GM18873 (cell line): ENCODE measurements around the gene TDRD7.
"Not testable (repeated sequence)": the region's sequence is repeated elsewhere in the genome, so short reads cannot be mapped to it uniquely, and the experiment has no call there.

ENCODE experiments used
- ATAC-seq: cut with Tn5 transposase; IDR thresholded peaks from one replicate; pipeline ENCODE4 v1.9.1; 2021; ENCODE audit warnings: mild to moderate bottlenecking, moderate library complexity, moderate number of reproducible peaks; ENCODE audit not compliant: unreplicated experiment, low FRiP score

TDRD7 gene

DNA sequence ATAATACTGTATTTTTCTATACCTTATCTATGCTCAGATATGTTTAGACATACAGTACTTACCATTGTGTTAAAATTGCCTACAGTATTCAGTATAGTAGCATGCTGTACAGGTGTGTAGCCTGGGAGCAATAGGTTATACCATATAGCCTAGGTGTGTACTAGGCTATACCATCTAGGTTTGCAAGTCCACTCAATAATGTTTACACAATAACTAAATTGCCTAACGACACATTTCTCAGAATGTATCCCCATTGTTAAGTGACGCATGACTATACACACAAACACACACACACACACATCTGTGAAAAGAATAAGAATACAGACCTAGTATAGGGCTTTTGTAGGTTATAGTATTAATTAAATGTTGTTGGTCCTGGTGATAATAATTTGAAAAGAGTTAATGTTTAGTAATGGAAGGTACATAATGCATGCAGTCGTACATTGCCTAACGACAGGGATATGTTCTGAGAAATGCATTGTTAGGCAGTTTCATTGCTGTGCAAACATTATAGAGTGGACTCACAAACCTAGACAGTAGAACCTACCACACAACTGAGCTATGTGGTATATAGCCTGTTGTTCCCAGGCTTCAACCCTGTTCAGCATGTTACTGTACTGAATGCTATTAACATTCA lies 13.6 kb downstream of the TDRD7 start:
- no peak for ATAC-seq

- ATAC-seq, result no peak
Observed at GRCh38 chr9:97425973-97426336, 14.1 kb downstream of the TDRD7 start.

DNA sequence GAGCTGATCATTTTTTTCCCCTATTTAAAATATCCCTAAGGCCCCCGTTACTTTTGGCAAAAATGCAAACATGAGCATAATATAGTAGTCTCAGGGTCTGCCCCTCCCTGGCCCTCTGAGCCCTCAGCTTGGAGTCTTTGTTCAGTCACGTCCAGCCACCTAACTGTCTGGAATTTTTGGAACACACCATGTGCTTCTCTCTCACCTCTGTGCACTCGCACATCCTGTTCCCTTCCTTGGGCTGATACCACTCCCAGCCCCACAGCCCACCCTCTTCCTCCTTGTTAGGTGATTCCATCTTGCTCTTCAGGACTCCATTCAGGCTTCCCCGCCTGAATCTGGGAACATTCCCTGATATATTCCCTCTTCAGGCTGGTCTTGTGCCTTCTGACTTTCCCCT lies 16.0 kb downstream of the TDRD7 start:
- no peak for ATAC-seq

GRCh38 chr9:97430316-97431043 lies 18.6 kb downstream of the TDRD7 start:
- no peak for ATAC-seq

DNA sequence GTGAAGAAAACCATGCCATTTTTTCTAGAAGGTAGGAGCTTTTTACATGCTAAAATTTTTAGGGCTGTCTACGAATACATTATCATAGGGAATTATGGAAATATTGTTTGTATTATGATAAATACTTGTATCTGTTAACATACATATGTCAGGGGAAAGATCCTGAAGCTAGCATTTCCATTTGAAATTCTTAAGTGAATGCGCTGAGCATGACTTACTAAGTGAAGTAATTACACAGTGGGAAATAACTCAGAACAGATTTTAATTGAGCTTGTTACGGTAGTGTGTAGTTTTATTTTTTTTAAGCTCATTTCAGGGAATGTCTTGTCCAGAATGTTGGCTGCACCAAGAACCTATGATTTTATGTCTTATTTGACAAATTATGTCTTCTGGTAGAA lies 19.1 kb downstream of the TDRD7 start:
- ATAC-seq, result no peak

GRCh38 chr9:97431549-97432143 lies 19.8 kb downstream of the TDRD7 start:
- ATAC-seq, result no peak

GRCh38 chr9:97437051-97437600 lies 25.2 kb downstream of the TDRD7 start:
- no peak for ATAC-seq

DNA sequence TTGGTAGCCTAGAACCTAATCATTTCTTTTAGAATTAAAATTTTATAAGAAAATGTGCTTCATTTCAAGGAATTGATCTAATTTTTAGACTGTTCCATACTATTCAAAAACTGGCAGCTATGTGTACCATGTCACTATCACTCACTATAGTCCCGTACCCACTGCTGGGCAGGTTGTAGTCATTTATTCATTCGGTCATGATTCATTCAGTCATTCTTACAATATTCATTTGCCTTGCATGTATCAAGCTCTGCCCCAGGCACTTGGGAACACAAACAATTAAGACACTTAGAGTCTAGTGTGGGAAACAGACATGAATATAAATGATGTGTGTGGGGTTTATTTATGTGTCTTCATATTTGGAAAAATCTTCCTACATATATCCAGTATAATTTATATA lies 26.4 kb downstream of the TDRD7 start:
- ATAC-seq, result no peak

DNA sequence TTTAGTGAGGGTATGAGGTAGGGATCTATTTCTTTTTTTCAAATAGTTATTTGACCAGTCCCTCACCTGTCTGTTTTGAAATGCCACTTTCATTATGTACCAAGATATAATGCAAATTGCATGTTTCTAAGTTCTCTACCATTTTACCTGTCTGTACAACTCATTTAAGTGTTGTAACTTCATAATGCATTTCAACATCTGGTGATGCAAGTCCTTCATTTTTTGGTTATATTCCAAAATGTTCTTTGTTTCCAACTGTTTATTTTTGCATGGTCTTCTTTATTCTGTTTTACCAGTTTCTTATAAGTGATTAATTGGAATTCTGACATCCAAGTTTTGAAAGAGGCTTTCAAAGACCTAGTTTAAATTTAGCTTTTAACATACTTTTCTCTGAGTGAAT lies 26.8 kb downstream of the TDRD7 start:
- no peak for ATAC-seq

DNA sequence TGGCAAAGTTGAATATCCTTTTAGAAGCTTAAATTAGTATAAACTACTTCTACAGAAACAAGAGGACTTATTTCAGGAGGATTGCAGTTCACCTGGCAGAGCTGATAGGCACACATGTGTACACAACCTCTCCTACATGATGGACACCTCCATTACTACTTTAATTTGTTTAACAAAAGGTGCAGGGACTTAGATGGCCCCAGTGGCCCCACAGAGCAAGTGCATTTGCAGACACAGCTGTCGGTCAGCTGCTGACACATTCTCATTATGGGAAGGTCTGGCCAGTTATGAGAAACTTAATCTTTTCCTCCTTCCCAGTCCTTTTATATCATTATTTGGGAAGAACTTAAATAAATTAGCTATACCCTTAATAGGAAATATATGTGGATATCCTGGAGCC lies 28.3 kb downstream of the TDRD7 start:
- no peak for ATAC-seq

- no peak for ATAC-seq
Observed at GRCh38 chr9:97441729-97442128, 29.8 kb downstream of the TDRD7 start.

DNA sequence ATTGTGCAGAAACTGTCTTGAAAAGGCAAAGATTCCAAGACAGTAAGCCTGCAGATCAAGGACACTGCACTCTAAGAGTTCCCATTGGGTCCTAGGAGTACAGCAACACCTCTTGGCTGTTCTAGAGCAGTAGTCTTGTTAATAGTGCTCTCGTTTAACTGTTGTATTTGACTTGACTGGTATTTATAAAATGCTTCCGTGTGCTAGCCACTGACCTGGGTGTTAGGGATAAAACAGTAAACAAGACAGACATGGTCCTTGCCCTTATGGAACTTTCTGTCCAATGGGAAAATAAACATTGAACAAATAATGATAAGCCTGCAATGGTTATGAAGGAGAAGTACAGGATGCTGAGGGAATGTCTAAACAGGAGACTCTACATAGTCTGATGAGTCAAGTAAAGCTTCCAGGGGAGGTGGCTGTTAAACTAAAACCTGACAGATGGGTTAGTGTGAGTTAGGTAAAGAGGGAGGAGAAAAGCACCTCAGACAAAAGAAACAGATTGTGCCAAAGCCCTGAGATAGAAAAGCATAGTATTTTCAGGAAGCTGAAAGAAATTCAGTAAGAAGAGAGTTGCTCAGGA lies 33.3 kb downstream of the TDRD7 start:
- ATAC-seq, result no peak

DNA sequence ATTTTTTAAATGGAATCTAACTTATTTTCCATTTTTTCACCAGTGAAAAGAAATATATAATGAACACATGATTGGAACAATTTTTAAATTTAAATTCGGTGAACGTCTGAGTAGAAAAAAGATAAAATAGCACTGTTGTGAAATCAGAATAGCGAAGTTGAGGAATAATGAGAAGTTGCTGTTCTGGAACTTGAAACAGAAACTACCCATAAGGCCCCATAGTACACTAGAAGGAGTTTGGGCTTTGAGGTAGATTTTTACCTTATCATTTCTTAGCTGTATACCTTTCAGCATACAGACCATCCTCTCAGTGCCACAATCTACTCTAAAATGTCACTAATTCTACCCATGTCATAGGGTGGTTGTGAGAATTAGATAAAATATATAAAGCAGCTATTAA lies 35.1 kb downstream of the TDRD7 start:
- ATAC-seq, result no peak

GRCh38 chr9:97453573-97453972 lies 41.7 kb downstream of the TDRD7 start:
- not testable (repeated sequence) for ATAC-seq

- not testable (repeated sequence) for ATAC-seq
Observed at GRCh38 chr9:97456841-97457240, 44.9 kb downstream of the TDRD7 start.

GRCh38 chr9:97459326-97459725 lies 47.4 kb downstream of the TDRD7 start:
- ATAC-seq, result no peak

GRCh38 chr9:97462159-97462558 lies 50.3 kb downstream of the TDRD7 start:
- ATAC-seq, result no peak

GRCh38 chr9:97462914-97463313 lies 51.0 kb downstream of the TDRD7 start:
- ATAC-seq, result no peak

GRCh38 chr9:97468658-97469448 lies 57.0 kb downstream of the TDRD7 start:
- peak; percentile 62 for ATAC-seq

GRCh38 chr9:97470076-97470475 lies 58.2 kb downstream of the TDRD7 start:
- ATAC-seq, result no peak

DNA sequence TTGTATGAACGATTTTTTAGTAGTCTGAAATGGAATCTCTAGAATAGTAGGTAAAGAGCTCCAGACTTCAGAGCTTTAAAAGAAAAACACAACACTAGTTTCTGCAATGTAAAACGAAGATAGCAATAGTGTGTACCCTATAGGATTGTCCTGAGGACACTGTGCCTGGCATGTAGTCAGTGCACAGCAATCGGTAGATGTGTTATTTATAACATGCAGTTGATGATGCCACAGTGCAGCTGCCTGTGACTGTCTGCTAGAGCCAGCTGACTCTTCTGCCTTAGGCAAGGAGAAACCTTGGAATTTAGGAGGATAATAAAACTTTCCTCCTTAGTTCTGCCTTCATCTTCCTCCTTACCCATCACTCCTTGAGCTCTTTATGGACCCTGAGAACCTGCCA lies 61.8 kb downstream of the TDRD7 start:
- no peak for ATAC-seq
